Ishikawa (cell line): ENCODE measurements around the gene ANO3.

ENCODE experiments used
- CEBPB ChIP-seq: IDR thresholded peaks from 2 replicates; pipeline ENCODE4 v1.6.1; 2012
- CREB1 ChIP-seq: IDR thresholded peaks from 2 replicates; pipeline ENCODE4 v1.6.1; 2012; ENCODE audit warnings: low read depth
- EGR1 ChIP-seq: IDR thresholded peaks from 2 replicates; pipeline ENCODE4 v1.6.1; 2012
- EP300 ChIP-seq: IDR thresholded peaks from 2 replicates; pipeline ENCODE4 v1.6.1; 2012; ENCODE audit warnings: borderline replicate concordance
- FOXM1 ChIP-seq: IDR thresholded peaks from 2 replicates; pipeline ENCODE4 v1.6.1; 2012; ENCODE audit warnings: low read depth, borderline replicate concordance
- MAX ChIP-seq: IDR thresholded peaks from 2 replicates; pipeline ENCODE4 v1.6.1; 2012
- NFIC ChIP-seq: IDR thresholded peaks from 2 replicates; pipeline ENCODE4 v1.6.1; 2012
- RAD21 ChIP-seq: IDR thresholded peaks from 2 replicates; pipeline ENCODE4 v1.6.1; 2012; ENCODE audit warnings: low read depth
- TAF1 ChIP-seq: IDR thresholded peaks from 2 replicates; pipeline ENCODE4 v1.6.1; 2012; ENCODE audit warnings: low read depth, mild to moderate bottlenecking
- TCF12 ChIP-seq: IDR thresholded peaks from 2 replicates; pipeline ENCODE4 v1.6.1; 2012; ENCODE audit warnings: low read depth
- TEAD4 ChIP-seq: IDR thresholded peaks from 2 replicates; pipeline ENCODE4 v1.6.1; 2012
- YY1 ChIP-seq: IDR thresholded peaks from 2 replicates; pipeline ENCODE4 v1.6.1; 2012; ENCODE audit warnings: low read depth
- ZBTB7A ChIP-seq: IDR thresholded peaks from 2 replicates; pipeline ENCODE4 v1.6.1; 2012; ENCODE audit warnings: low read depth
- TF ChIP-seq, protein P1 (sequence below): IDR thresholded peaks from 2 replicates; pipeline ENCODE4 v1.6.1; 2012; ENCODE audit warnings: low read depth, mild to moderate bottlenecking
- TF ChIP-seq, protein P2 (sequence below): IDR thresholded peaks from 2 replicates; pipeline ENCODE4 v1.6.1; 2012

Gene ANO3

DNA sequence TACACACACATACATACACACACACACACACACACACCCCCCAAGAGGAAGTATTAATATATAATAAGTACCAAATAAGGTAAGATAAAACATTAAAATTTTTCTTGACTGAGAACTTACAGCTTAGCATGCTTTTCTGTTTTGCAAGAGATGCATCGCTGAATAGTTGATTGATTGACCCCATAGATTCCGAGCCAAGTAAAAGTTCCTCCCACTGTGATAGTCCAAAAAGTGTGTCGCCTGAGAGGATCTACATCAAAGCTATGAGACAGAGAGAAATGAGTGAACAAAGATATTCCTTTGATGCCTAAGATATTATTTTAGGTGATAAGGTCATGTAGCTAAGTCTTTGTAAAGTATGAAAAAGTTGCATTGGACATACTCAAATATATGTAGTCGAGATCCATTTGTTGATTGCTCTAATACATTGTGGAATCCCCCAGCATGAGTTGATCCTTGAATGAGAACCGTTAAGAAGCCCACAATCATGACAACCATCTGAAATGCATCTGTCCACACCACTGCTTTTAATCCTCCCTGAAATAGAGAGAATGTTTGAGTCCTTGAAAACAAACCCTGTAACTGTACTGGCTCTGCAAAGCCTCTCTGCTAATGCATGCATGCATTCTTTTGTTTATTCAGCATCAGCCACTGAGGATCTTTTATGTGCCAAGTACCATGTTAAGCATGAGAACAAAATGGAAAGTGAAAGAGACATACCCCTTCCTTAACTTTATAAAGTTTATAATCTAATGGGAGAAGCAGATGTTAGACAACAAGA is 371.7 kb downstream of the ANO3 start:
- no peak for TF ChIP-seq CEBPB
- no peak for TF ChIP-seq MAX
- TF ChIP-seq, protein P1, sequence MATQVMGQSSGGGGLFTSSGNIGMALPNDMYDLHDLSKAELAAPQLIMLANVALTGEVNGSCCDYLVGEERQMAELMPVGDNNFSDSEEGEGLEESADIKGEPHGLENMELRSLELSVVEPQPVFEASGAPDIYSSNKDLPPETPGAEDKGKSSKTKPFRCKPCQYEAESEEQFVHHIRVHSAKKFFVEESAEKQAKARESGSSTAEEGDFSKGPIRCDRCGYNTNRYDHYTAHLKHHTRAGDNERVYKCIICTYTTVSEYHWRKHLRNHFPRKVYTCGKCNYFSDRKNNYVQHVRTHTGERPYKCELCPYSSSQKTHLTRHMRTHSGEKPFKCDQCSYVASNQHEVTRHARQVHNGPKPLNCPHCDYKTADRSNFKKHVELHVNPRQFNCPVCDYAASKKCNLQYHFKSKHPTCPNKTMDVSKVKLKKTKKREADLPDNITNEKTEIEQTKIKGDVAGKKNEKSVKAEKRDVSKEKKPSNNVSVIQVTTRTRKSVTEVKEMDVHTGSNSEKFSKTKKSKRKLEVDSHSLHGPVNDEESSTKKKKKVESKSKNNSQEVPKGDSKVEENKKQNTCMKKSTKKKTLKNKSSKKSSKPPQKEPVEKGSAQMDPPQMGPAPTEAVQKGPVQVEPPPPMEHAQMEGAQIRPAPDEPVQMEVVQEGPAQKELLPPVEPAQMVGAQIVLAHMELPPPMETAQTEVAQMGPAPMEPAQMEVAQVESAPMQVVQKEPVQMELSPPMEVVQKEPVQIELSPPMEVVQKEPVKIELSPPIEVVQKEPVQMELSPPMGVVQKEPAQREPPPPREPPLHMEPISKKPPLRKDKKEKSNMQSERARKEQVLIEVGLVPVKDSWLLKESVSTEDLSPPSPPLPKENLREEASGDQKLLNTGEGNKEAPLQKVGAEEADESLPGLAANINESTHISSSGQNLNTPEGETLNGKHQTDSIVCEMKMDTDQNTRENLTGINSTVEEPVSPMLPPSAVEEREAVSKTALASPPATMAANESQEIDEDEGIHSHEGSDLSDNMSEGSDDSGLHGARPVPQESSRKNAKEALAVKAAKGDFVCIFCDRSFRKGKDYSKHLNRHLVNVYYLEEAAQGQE: no peak
- TF ChIP-seq ZBTB7A: no peak
- no peak for TF ChIP-seq EGR1
- no peak for TF ChIP-seq RAD21
- no peak for TF ChIP-seq CREB1
- no peak for TF ChIP-seq TEAD4
- no peak for TF ChIP-seq TCF12
- no peak for TF ChIP-seq EP300
- TF ChIP-seq, protein P2, sequence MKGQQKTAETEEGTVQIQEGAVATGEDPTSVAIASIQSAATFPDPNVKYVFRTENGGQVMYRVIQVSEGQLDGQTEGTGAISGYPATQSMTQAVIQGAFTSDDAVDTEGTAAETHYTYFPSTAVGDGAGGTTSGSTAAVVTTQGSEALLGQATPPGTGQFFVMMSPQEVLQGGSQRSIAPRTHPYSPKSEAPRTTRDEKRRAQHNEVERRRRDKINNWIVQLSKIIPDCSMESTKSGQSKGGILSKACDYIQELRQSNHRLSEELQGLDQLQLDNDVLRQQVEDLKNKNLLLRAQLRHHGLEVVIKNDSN: no peak
- TF ChIP-seq YY1: no peak
- TF ChIP-seq TAF1: no peak
- TF ChIP-seq NFIC: no peak
- TF ChIP-seq FOXM1: no peak

DNA sequence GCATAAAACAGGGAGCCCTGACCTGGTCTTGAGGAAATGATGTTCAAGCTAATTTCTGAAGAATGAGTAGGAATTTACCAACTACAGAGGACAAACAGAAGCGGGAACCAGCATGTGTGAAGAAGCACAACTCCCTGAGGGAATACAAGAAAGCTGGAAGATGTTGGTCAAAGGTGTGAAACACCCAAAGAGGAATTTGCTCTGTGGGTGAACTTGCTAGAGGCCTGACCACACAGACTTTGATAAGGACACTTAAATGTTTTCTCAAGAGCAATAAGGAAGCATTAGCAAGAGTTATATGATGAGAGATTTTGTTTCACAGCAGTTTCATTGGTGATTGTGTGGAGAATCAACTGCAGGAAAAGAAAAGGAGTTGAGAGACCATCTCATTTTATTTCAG is 372.3 kb downstream of the ANO3 start:
- no peak for TF ChIP-seq CREB1
- no peak for TF ChIP-seq RAD21
- TF ChIP-seq, protein P1: no peak

GRCh38 chr11:26706181-26706580 is 374.3 kb downstream of the ANO3 start:
- TF ChIP-seq CEBPB (no peak), TCF12 (no peak), ZBTB7A (no peak), TEAD4 (no peak), EGR1 (no peak), TAF1 (no peak), RAD21 (no peak), MAX (no peak), YY1 (no peak), CREB1 (no peak), NFIC (no peak), FOXM1 (no peak), EP300 (no peak)
- TF ChIP-seq, protein P1: no peak
- TF ChIP-seq, protein P2: no peak

- TF ChIP-seq, protein P1: no peak
- TF ChIP-seq NFIC: no peak
- TF ChIP-seq TAF1: no peak
- TF ChIP-seq FOXM1: no peak
Measured at GRCh38 chr11:26708736-26709456, 377.0 kb downstream of the ANO3 start.
